ENCODE data around the gene NAA60.

The NAA60 gene

GRCh38 chr16:3485821-3486505 is 42.5 kb downstream of the NAA60 start:
- Histone ChIP-seq H3K27ac (ENCODE audit: extremely low read depth, low read depth, low read length) (no peak overlapping the region), H3K36me3 (ENCODE audit: control insufficient read depth in 2 of 2, insufficient read depth in 1 of 2, low read length in 2 of 2) (peaks cover 0 to 67% of the 10 kb centered on the region in 2 experiments; a peak in 2 of 3 replicates), H3K4me3 (ENCODE audit: low read depth, low read length) (no peak overlapping the region), H3K4me1 (ENCODE audit: control insufficient read depth, insufficient read depth, low read length) (no peaks in the 10 kb centered on the region), H3K9me3 (ENCODE audit: control insufficient read depth, insufficient read depth, low read depth, low read length) (no peaks in the 10 kb centered on the region)
- ChIA-PET POLR2A (no interaction called here), CTCF (interaction anchor here (0.7 kb wide), 1 partner anchor 224 kb away, joined by 4 read pairs; no protein-coding TSS in a partner anchor)
- TF ChIP-seq SCRT2 (tag by site-specific recombination; IDR thresholded peaks at IDR 0.05) (0 out of 2 replicates have a peak, but pooled peaks have one; percentile 28), ZNF501 (tag by site-specific recombination; IDR thresholded peaks at IDR 0.05) (no peak)

DNA sequence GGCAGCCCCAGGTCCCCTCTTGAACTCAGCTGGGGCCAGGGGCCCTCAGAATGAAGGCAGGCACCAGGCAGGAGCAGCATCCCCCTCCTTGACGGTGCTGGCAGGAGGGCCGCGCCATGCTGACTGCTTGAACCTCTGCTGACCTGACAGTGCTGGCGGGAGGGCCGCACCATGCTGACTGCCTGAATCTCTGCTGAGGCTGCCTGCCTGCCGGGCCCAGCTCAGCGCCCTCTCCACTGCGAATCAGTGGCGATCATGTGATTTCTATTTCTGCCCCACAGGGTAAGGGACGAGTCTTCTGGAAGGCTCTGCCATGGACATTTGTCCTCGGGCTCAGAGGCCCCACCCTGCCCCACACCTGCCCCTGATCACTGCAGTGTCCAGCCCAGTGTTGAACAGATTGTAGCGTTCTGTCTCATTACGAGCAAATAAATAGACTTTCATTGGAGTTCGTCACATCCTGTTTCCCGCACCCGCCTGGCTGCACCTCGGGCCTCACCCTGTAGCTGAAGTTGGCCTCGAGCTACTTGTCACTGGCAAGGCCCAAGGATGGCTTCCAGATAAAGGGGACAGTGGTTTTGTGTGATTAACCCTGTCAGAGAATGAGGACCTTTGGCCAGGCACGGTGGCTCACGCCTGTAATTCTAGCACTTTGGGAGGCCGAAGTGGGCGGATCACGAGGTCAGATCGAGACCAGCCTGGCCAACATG is 43.2 kb downstream of the NAA60 start:
- H3K27ac ChIP-seq (ENCODE audit: extremely low read depth, low read depth, low read length), result no peak overlapping the region
- H3K36me3 ChIP-seq (ENCODE audit: control insufficient read depth in 2 of 2, insufficient read depth in 1 of 2, low read length in 2 of 2), result peaks cover 0 to 63% of the 10 kb centered on the region in 2 experiments; a peak in 1 of 3 replicates
- H3K9me3 ChIP-seq (ENCODE audit: control insufficient read depth, insufficient read depth, low read depth, low read length), result no peaks in the 10 kb centered on the region
- no peaks in the 10 kb centered on the region for H3K4me1 ChIP-seq (ENCODE audit: control insufficient read depth, insufficient read depth, low read length)
- ChIA-PET POLR2A (no interaction called here), CTCF (interaction anchor here (0.7 kb wide), 1 partner anchor 224 kb away, joined by 4 read pairs; no protein-coding TSS in a partner anchor)
- TF ChIP-seq ZNF423 (tag by site-specific recombination; IDR thresholded peaks at IDR 0.05), result no peak
- peak; percentile 99 for TF ChIP-seq ZIC2 (tag by site-specific recombination; IDR thresholded peaks at IDR 0.05)
- no peak overlapping the region for H3K4me3 ChIP-seq (ENCODE audit: low read depth, low read length)

DNA sequence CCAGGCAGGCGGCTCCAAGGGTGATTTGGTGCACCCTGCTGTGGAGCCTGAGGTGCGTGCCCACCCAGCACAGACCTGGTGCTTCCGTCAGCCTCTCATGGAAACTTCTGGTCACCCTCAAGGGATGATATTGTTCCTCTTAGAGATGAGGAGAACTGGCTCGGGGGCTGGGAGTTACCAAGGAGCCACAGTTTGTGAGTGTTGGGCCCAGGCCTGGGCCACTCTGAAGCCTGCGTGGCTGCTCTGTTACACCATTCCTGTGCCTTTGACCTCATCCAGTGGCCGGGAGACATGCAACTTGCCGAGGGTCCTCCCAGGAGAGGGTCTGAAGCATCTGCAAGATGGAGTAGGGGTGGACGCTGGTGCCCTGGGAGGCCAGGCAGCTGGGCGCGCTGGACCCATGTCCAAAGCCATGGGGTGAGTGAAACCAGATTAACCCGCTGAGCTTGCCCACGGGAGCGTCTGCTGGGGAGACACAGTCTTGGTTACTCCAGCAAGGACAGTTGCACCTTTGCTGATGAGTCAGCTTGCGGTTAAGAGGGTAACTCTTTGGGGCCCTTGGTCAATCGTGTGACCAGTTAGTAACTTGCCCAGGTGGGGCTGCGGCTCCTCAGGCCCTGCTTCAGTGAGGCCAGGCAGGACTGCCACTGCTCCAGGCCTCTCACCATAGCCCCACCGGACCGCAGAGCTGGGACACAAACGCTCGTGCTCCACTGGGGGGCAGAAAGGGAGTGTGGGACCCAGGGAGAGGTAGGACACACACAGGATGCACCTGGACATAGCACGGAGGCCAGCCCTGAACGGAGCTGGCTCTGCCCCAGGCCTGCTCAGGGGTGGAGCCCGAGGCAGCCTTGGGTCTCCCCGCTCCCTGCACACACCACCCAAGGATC is 44.3 kb downstream of the NAA60 start:
- CTCF ChIA-PET, result no interaction called here
- Histone ChIP-seq H3K4me1 (ENCODE audit: control insufficient read depth, insufficient read depth, low read length) (no peaks in the 10 kb centered on the region), H3K36me3 (ENCODE audit: control insufficient read depth in 2 of 2, insufficient read depth in 1 of 2, low read length in 2 of 2) (peaks cover 0 to 52% of the 10 kb centered on the region in 2 experiments; a peak in 1 of 3 replicates), H3K4me3 (ENCODE audit: low read depth, low read length) (no peak overlapping the region), H3K9me3 (ENCODE audit: control insufficient read depth, insufficient read depth, low read depth, low read length) (no peaks in the 10 kb centered on the region), H3K27ac (ENCODE audit: extremely low read depth, low read depth, low read length) (no peak overlapping the region)
- POLR2A ChIA-PET, result interaction anchor here (0.5 kb wide), 1 partner anchor 300 kb away, joined by 4 read pairs; no protein-coding TSS in a partner anchor
- TF ChIP-seq, protein P1, sequence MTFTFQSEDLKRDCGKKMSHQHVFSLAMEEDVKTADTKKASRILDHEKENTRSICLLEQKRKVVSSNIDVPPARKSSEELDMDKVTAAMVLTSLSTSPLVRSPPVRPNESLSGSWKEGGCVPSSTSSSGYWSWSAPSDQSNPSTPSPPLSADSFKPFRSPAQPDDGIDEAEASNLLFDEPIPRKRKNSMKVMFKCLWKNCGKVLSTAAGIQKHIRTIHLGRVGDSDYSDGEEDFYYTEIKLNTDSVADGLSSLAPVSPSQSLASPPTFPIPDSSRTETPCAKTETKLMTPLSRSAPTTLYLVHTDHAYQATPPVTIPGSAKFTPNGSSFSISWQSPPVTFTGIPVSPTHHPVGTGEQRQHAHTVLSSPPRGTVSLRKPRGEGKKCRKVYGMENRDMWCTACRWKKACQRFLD (tag by site-specific recombination; IDR thresholded peaks at IDR 0.05), result no peak
- TF ChIP-seq, protein P2, sequence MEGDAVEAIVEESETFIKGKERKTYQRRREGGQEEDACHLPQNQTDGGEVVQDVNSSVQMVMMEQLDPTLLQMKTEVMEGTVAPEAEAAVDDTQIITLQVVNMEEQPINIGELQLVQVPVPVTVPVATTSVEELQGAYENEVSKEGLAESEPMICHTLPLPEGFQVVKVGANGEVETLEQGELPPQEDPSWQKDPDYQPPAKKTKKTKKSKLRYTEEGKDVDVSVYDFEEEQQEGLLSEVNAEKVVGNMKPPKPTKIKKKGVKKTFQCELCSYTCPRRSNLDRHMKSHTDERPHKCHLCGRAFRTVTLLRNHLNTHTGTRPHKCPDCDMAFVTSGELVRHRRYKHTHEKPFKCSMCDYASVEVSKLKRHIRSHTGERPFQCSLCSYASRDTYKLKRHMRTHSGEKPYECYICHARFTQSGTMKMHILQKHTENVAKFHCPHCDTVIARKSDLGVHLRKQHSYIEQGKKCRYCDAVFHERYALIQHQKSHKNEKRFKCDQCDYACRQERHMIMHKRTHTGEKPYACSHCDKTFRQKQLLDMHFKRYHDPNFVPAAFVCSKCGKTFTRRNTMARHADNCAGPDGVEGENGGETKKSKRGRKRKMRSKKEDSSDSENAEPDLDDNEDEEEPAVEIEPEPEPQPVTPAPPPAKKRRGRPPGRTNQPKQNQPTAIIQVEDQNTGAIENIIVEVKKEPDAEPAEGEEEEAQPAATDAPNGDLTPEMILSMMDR (tag by site-specific recombination; IDR thresholded peaks at IDR 0.05), result 0 out of 2 replicates have a peak, but pooled peaks have one; percentile 16
- TF ChIP-seq, protein P3, sequence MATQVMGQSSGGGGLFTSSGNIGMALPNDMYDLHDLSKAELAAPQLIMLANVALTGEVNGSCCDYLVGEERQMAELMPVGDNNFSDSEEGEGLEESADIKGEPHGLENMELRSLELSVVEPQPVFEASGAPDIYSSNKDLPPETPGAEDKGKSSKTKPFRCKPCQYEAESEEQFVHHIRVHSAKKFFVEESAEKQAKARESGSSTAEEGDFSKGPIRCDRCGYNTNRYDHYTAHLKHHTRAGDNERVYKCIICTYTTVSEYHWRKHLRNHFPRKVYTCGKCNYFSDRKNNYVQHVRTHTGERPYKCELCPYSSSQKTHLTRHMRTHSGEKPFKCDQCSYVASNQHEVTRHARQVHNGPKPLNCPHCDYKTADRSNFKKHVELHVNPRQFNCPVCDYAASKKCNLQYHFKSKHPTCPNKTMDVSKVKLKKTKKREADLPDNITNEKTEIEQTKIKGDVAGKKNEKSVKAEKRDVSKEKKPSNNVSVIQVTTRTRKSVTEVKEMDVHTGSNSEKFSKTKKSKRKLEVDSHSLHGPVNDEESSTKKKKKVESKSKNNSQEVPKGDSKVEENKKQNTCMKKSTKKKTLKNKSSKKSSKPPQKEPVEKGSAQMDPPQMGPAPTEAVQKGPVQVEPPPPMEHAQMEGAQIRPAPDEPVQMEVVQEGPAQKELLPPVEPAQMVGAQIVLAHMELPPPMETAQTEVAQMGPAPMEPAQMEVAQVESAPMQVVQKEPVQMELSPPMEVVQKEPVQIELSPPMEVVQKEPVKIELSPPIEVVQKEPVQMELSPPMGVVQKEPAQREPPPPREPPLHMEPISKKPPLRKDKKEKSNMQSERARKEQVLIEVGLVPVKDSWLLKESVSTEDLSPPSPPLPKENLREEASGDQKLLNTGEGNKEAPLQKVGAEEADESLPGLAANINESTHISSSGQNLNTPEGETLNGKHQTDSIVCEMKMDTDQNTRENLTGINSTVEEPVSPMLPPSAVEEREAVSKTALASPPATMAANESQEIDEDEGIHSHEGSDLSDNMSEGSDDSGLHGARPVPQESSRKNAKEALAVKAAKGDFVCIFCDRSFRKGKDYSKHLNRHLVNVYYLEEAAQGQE (tag by site-specific recombination; IDR thresholded peaks at IDR 0.05), result no peak
- TF ChIP-seq ZNF133 (tag by site-specific recombination; IDR thresholded peaks at IDR 0.05) (no peak), ZNF501 (tag by site-specific recombination; IDR thresholded peaks at IDR 0.05) (no peak), ZNF610 (tag by site-specific recombination; IDR thresholded peaks at IDR 0.05; ENCODE audit: borderline replicate concordance) (no peak), ZBTB11 (tag by site-specific recombination; conservative IDR thresholded peaks at IDR 0.05; ENCODE audit: low read depth) (no peak)

All from HEK293 (cell line).